Astrocyte of the cerebellum (primary cell): ENCODE measurements around the gene SETBP1.

Source experiments
- DNase-seq: peaks from one replicate; pipeline ENCODE4 v3.0.0-alpha.2; 2011; ENCODE audit warnings: low read depth
- H3K4me3 ChIP-seq: 2 replicates; pipeline ENCODE4 v1.5.1; 2011; ENCODE audit warnings: mild to moderate bottlenecking, low read depth, low read length, moderate library complexity
- in situ Hi-C: cut with HindIII; loops from 2 replicates; pipeline ENCODE4 v1.10.0; 2017; ENCODE audit warnings: low sequenced_read_pairs
- TF ChIP-seq, protein P1 (sequence below): IDR thresholded peaks from 2 replicates; pipeline ENCODE4 v1.5.1; 2012; ENCODE audit warnings: low read length, low read depth, moderate library complexity, mild to moderate bottlenecking; ENCODE audit errors: missing control alignments

The SETBP1 gene

DNA sequence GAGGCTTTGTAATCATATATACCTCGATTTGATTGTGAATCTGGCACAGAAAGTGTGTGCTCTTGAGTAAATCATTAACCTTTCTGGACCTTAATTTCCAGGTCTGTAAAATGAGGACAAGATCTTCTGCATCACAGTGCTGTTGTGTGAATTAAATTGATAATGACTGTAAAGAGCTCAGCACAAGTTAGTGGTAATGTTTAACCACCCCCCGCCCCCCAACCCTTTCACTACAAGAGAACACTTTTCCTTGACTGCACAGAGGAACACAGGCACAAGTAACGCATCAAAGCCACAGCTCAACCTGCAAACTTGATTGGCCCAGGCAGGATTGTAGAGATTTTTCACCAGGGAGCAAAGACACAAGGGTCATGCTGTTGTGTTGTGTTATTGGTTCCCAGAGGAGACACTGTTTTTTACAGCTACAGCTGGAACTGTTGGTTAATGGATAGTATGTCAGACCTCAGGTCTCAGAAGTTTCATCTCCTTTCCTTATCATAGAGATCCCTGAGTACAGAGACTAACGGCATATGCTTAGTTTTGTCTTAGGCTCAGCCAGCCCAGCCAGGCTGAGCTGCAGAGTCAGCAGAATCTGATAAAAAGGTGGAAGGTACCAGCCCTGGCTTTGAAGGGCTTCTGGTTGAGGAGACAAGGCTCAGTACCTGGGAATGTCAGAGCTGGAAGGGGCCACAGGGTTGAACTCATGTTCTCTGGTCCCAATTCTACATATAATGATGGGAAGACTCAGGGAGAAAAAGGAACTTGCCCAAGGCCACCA, 10.6 kb downstream of the SETBP1 start:
- H3K4me3 ChIP-seq, result no peak overlapping the region
- in situ Hi-C loops, result no loop called here
- TF ChIP-seq, protein P1, sequence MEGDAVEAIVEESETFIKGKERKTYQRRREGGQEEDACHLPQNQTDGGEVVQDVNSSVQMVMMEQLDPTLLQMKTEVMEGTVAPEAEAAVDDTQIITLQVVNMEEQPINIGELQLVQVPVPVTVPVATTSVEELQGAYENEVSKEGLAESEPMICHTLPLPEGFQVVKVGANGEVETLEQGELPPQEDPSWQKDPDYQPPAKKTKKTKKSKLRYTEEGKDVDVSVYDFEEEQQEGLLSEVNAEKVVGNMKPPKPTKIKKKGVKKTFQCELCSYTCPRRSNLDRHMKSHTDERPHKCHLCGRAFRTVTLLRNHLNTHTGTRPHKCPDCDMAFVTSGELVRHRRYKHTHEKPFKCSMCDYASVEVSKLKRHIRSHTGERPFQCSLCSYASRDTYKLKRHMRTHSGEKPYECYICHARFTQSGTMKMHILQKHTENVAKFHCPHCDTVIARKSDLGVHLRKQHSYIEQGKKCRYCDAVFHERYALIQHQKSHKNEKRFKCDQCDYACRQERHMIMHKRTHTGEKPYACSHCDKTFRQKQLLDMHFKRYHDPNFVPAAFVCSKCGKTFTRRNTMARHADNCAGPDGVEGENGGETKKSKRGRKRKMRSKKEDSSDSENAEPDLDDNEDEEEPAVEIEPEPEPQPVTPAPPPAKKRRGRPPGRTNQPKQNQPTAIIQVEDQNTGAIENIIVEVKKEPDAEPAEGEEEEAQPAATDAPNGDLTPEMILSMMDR, result no peak
- DNase-seq, result no peak

GRCh38 chr18:44693030-44693784, 12.5 kb downstream of the SETBP1 start:
- TF ChIP-seq, protein P1, result no peak
- DNase-seq, result no peak
- no peak overlapping the region for H3K4me3 ChIP-seq
- in situ Hi-C loops, result no loop called here

GRCh38 chr18:44695503-44695902, 14.8 kb downstream of the SETBP1 start:
- TF ChIP-seq, protein P1, result no peak
- H3K4me3 ChIP-seq, result no peak overlapping the region
- in situ Hi-C loops, result no loop called here
- no peak for DNase-seq

DNA sequence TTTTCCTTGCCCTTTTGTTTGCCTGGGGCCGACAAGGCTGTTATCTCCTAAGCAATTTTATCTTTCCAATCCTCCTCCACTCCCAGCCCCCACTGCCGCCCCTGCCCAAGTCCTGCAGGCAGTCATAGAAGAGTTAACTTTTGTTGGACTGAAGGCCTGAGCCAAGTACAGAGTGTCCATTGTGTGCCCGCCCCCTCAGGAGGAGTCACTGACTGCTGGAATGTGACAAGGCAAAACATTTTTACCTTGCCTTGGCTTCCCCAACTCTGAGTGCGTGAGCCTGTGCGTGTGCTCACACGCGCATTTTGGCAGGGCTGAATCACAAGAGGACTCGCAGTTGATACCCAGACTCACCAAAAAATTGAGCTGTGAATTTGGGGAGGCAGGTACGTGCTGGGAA, 16.2 kb downstream of the SETBP1 start:
- TF ChIP-seq, protein P1, result no peak
- in situ Hi-C loops, result no loop called here
- DNase-seq, result no peak
- H3K4me3 ChIP-seq, result no peak overlapping the region

DNA sequence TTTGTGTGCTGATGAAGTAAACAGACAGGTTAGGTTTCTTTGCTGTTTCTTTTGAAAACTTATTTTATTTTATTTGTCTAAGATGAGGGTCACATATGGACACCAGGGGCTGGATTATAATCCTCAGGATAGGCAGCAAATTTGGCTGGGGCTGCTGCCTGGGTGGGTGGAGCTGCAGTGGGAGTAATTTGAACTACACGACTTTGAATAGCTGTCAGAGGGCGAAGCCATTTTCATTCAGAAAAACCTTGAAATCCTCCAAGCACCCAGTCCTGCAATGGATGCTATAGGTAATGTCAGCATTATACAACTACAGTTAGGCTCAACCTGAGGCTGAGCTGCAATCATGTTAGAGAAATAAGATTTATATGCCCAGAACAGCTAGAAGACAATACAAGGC, 16.6 kb downstream of the SETBP1 start:
- TF ChIP-seq, protein P1, result no peak
- no peak for DNase-seq
- no peak overlapping the region for H3K4me3 ChIP-seq
- in situ Hi-C loops, result no loop called here

- no peak for DNase-seq
- TF ChIP-seq, protein P1, result no peak
Measured at GRCh38 chr18:44698518-44698917, 17.8 kb downstream of the SETBP1 start.

More at GRCh38 chr18:44698518-44698917, 17.8 kb downstream of the SETBP1 start:
- no peak overlapping the region for H3K4me3 ChIP-seq
- in situ Hi-C loops, result no loop called here
